ENCODE measurements around the gene CTDSPL. TPM values are rescaled to one million over a fixed set of nuclear protein-coding genes. Genes with fewer than 3 reads are reported as not detected.
A peak's percentile ranks its signal among the peaks of the same experiment; 100 is the strongest.

The CTDSPL gene
- total and polyA plus RNA-seq, 4 donors: 8.4 to 17.2 (median 14.2) TPM

DNA sequence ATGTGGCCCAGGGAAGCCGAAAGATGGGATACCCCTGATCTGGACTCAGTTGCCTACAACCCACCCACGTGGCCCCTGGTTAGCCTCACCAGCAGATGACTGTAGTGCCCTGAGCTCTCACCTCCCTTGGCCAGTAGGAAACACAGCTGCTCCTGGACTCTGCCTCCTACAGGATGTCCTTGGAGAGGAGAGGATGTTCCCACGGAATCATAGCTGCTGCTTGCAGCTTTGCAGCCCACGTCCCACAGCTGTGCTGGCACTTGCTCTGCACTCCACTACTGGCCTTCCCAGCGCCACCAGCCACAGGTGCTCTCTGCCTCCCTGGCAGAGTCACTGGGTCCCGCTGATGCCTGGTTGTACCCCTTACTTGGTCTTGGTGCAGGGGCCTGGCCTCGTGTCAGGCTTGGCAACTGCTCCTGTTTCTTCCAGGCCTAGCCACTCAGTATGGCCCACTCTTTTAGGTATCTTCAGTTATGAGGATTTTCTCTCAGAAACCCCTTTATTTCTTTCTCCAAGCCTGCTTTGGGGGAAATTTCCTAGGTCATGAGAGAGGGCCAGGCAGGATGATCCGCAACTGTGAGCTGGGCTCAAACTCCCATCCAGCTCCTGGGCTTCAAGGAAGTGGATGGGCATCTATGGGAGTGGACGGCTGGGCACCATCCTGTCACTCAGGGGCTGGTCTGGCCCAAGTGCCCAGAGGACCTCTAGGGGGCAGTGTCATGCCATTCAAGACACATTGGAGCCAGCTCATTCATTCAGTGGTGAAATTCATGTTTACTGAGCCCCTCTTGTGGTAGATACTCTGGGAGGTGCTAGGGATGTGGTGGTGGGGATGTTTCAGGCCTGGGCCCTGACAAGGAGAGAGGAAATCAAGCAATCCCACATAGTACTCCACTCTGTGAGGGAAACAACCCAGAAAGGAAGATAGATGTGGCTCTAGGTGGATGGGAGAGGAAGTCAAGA, 112.7 kb downstream of the CTDSPL start:
- H3K4me3 ChIP-seq (ENCODE audit: low read depth in 1 of 3, low read length in 3 of 3): no peak overlapping the region
- H3K9ac ChIP-seq (ENCODE audit: low read depth in 1 of 2, low read length in 2 of 2): no peak overlapping the region
- TF ChIP-seq, protein P1, sequence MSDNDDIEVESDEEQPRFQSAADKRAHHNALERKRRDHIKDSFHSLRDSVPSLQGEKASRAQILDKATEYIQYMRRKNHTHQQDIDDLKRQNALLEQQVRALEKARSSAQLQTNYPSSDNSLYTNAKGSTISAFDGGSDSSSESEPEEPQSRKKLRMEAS (IDR thresholded peaks at IDR 0.05): no peak
- TF ChIP-seq, protein P2, sequence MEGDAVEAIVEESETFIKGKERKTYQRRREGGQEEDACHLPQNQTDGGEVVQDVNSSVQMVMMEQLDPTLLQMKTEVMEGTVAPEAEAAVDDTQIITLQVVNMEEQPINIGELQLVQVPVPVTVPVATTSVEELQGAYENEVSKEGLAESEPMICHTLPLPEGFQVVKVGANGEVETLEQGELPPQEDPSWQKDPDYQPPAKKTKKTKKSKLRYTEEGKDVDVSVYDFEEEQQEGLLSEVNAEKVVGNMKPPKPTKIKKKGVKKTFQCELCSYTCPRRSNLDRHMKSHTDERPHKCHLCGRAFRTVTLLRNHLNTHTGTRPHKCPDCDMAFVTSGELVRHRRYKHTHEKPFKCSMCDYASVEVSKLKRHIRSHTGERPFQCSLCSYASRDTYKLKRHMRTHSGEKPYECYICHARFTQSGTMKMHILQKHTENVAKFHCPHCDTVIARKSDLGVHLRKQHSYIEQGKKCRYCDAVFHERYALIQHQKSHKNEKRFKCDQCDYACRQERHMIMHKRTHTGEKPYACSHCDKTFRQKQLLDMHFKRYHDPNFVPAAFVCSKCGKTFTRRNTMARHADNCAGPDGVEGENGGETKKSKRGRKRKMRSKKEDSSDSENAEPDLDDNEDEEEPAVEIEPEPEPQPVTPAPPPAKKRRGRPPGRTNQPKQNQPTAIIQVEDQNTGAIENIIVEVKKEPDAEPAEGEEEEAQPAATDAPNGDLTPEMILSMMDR (IDR thresholded peaks at IDR 0.05; ENCODE audit: low read depth, low read length, missing input control): peak; percentile 80
- TF ChIP-seq RAD21 (IDR thresholded peaks at IDR 0.05): peak; percentile 83 to 88
- peaks cover 0 to 9% (median 4%) of the 10 kb centered on the region in 4 donors for H3K4me1 ChIP-seq (ENCODE audit: control insufficient read depth in 4 of 4, insufficient read depth in 4 of 4, low read length in 3 of 4)
- no peaks in the 10 kb centered on the region for H3K27me3 ChIP-seq (ENCODE audit: control insufficient read depth in 4 of 4, insufficient read depth in 4 of 4, low read length in 3 of 4)
- DNase-seq (ENCODE audit: low spot score): peak; percentile 63
- 76% methylated on average over 9 of the region's 9 CpGs for WGBS
- no peak overlapping the region for H3K27ac ChIP-seq (ENCODE audit: low read depth in 1 of 2, low read length in 2 of 2)
- peaks cover 2 to 13% (median 9%) of the 10 kb centered on the region in 4 donors for H3K36me3 ChIP-seq (ENCODE audit: control insufficient read depth in 4 of 4, insufficient read depth in 3 of 4, low read depth in 1 of 4, low read length in 3 of 4)
- no peaks in the 10 kb centered on the region for H3K9me3 ChIP-seq (ENCODE audit: control insufficient read depth in 4 of 4, low read length in 3 of 4)

DNA sequence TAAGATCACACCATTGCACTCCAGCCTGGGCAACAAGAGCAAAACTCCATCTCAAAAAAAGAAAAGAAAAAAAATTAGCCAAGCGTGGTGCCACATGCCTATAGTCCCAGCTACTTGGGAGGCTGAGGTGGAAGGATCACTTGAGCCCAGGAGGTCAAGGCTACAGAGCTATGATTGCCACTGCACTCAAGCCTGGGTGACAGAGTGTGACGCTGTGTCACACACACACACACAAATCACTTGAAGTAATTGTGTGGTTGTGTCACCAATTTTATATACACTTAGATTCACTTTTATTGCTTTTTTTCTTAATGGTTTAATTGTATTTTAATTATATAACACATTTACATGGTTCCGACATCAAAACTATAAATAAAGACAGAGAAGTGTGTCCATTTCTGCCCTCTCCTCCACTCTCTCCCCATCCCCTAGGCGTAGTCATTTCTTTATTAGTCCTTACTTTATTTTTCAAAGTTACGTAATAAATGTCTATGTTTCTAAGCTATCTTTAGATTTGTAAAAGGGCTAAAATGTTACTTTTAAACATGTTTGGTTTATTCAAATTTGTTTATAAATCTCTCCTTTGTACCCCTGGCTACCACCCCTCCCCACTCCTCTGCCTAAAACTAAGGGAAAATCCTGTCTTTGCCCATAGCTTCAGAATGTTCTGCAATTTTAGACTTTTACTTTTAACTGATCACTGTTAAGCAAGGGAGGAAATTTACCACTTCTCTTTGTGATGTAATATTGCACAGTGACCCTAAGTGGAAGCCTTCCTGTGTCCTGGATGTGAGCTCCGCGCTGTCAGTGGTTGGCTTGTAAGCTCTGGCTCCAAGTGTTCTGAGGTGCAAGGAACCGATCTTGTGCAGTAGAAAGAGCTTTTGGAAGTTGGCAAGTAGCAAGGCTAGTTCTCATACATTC, 118.1 kb downstream of the CTDSPL start:
- DNase-seq (ENCODE audit: low spot score): no peak
- Histone ChIP-seq H3K27ac (ENCODE audit: low read depth in 1 of 2, low read length in 2 of 2) (peak overlapping the region; percentile 61 to 63), H3K4me3 (ENCODE audit: low read depth in 1 of 3, low read length in 3 of 3) (no peak overlapping the region), H3K36me3 (ENCODE audit: control insufficient read depth in 4 of 4, insufficient read depth in 3 of 4, low read depth in 1 of 4, low read length in 3 of 4) (peaks cover 2 to 17% (median 7%) of the 10 kb centered on the region in 4 donors), H3K9ac (ENCODE audit: low read depth in 1 of 2, low read length in 2 of 2) (no peak overlapping the region), H3K9me3 (ENCODE audit: control insufficient read depth in 4 of 4, low read length in 3 of 4) (no peaks in the 10 kb centered on the region), H3K27me3 (ENCODE audit: control insufficient read depth in 4 of 4, insufficient read depth in 4 of 4, low read length in 3 of 4) (no peaks in the 10 kb centered on the region), H3K4me1 (ENCODE audit: control insufficient read depth in 4 of 4, insufficient read depth in 4 of 4, low read length in 3 of 4) (peaks cover 4 to 18% (median 12%) of the 10 kb centered on the region in 4 donors)
- TF ChIP-seq EGR1 (IDR thresholded peaks at IDR 0.05; ENCODE audit: low read depth in 2 of 2): peak in 1 of 2 donors; percentile 5
- TF ChIP-seq RAD21 (IDR thresholded peaks at IDR 0.05): no peak
- TF ChIP-seq HNF4G (IDR thresholded peaks at IDR 0.05): no peak
- TF ChIP-seq RXRA (IDR thresholded peaks at IDR 0.05): no peak
- no peak for TF ChIP-seq FOXA1 (IDR thresholded peaks at IDR 0.05)
- peak in 1 of 2 donors; percentile 18 for TF ChIP-seq JUND (IDR thresholded peaks at IDR 0.05)
- no peak for TF ChIP-seq TAF1 (conservative IDR thresholded peaks at IDR 0.05)
- TF ChIP-seq, protein P3, sequence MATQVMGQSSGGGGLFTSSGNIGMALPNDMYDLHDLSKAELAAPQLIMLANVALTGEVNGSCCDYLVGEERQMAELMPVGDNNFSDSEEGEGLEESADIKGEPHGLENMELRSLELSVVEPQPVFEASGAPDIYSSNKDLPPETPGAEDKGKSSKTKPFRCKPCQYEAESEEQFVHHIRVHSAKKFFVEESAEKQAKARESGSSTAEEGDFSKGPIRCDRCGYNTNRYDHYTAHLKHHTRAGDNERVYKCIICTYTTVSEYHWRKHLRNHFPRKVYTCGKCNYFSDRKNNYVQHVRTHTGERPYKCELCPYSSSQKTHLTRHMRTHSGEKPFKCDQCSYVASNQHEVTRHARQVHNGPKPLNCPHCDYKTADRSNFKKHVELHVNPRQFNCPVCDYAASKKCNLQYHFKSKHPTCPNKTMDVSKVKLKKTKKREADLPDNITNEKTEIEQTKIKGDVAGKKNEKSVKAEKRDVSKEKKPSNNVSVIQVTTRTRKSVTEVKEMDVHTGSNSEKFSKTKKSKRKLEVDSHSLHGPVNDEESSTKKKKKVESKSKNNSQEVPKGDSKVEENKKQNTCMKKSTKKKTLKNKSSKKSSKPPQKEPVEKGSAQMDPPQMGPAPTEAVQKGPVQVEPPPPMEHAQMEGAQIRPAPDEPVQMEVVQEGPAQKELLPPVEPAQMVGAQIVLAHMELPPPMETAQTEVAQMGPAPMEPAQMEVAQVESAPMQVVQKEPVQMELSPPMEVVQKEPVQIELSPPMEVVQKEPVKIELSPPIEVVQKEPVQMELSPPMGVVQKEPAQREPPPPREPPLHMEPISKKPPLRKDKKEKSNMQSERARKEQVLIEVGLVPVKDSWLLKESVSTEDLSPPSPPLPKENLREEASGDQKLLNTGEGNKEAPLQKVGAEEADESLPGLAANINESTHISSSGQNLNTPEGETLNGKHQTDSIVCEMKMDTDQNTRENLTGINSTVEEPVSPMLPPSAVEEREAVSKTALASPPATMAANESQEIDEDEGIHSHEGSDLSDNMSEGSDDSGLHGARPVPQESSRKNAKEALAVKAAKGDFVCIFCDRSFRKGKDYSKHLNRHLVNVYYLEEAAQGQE (IDR thresholded peaks at IDR 0.05): no peak
- TF ChIP-seq, protein P1 (IDR thresholded peaks at IDR 0.05): no peak
- peak in 1 of 2 donors; percentile 37 for TF ChIP-seq HNF4A (conservative IDR thresholded peaks at IDR 0.05)
- 73% methylated on average over 8 of the region's 8 CpGs for WGBS
